ENCODE results near the gene C2. TPM values are rescaled to one million over a fixed set of nuclear protein-coding genes. Genes with fewer than 3 reads are reported as not detected.

The C2 gene
- total RNA-seq (2014; rRNA removed; shearing (Covaris generic)): 1.3 and 2.1 TPM in 2 replicates
- polyA plus RNA-seq (2016; fragmentation: Nextera tagmentation; extraction: Ambion mirVana): 1.4 and 2.3 TPM in 2 replicates

DNA sequence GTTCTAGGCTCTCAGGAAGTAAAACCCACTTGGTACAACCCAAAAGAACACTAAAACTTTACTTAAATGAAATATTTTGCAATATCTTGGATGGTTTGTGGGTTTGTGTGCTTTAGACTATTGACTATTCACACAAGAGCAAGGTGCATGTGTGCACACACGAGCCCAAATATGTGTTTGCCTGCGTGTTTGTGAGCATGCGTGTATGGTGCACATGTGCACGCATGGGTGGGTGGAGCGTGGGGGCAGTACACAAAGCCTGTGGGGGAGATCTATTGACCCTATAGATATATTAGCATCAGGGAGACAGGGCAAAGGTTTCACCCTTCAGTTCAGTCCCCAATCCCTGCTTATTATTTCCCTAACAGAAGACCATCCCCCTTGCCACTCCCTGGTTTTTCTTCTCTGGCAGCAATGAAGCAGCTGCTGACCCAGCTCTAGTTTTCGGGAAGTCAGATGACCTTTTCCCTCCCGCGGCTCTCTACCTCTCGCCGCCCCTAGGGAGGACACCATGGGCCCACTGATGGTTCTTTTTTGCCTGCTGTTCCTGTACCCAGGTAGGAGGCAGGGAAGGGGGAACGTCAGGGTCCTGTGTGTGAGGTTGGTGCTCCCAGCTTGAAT lies at the start of gene C2:
TSS of gene C2 (plus strand) at position 476 of the 621 bp plus-strand sequence. CDS start at position 512, 36 bp downstream.
- 34 to 45% methylated on average over 11 of the region's 11 CpGs for WGBS, 2 experiments (ENCODE audit: low coverage in 1 of 2, low lambda C conversion rate in 2 of 2, missing lambda C conversion rate in 2 of 2)
- H3F3A ChIP-seq (ENCODE audit: insufficient read depth): no peaks in the 10 kb centered on the region
- no peaks in the 10 kb centered on the region for H3K36me3 ChIP-seq (ENCODE audit: low read depth)
- TF ChIP-seq EZH2phosphoT487 (IDR thresholded peaks at IDR 0.05; ENCODE audit: insufficient read depth, low read depth): no peak
- TF ChIP-seq EZH2 (IDR thresholded peaks at IDR 0.05; ENCODE audit: insufficient read depth, poor library complexity, severe bottlenecking): no peak
- DNase-seq: no peak
- no peak within 1 kb of the TSS for H3K27ac ChIP-seq
- no peaks in the 10 kb centered on the region for H3K9me3 ChIP-seq (ENCODE audit: low read depth)
- no peaks in the 10 kb centered on the region for H3K79me2 ChIP-seq (ENCODE audit: insufficient read depth)
- no peaks in the 10 kb centered on the region for H3K9me2 ChIP-seq (ENCODE audit: insufficient read depth)
- H3K4me2 ChIP-seq (ENCODE audit: unreplicated experiment): no peak within 1 kb of the TSS
- peak within 1 kb of the TSS; percentile 82 for H2AFZ ChIP-seq
- in situ Hi-C loops (cut with MboI): no loop called here
- no peaks in the 10 kb centered on the region for H4K20me1 ChIP-seq (ENCODE audit: insufficient read depth)
- H3K9ac ChIP-seq: 0 out of 2 replicates have a peak within 1 kb of the TSS, but pooled peaks have one; percentile 0
- H3K27me3 ChIP-seq (replicated peaks; ENCODE audit: insufficient read depth): no peaks in the 10 kb centered on the region
- H3K4me1 ChIP-seq (ENCODE audit: insufficient read depth): no peaks in the 10 kb centered on the region
- peak within 1 kb of the TSS; percentile 33 for H3K4me3 ChIP-seq

DNA sequence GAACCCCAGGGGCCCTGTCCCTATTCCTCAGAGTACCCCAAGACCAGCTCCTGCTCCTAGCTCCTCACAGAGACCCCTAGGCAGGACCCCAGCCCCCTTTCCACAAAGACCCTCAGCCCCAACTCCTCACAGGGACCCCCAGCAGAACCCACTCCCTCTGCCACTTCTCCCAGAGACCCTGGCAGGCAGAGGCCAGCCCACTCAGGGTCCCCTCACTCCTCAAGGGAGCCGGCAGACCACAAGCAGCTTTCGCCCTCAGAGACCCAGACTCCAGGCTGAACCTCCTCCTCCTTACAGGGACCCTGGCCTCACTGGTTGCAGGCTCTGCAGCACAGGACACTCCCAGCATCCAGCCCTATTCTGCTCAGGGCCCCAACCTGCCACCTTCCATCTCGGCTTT lies 49.3 kb upstream of the C2 start:
- H3F3A ChIP-seq (ENCODE audit: insufficient read depth): no peaks in the 10 kb centered on the region
- no peaks in the 10 kb centered on the region for H3K27me3 ChIP-seq (replicated peaks; ENCODE audit: insufficient read depth)
- no peak for TF ChIP-seq EZH2 (IDR thresholded peaks at IDR 0.05; ENCODE audit: insufficient read depth, poor library complexity, severe bottlenecking)
- no peak for TF ChIP-seq EZH2phosphoT487 (IDR thresholded peaks at IDR 0.05; ENCODE audit: insufficient read depth, low read depth)
- no peak overlapping the region for H3K27ac ChIP-seq
- H3K9me3 ChIP-seq (ENCODE audit: low read depth): no peaks in the 10 kb centered on the region
- H2AFZ ChIP-seq: no peak overlapping the region
- H3K9ac ChIP-seq: no peak overlapping the region
- H3K36me3 ChIP-seq (ENCODE audit: low read depth): no peaks in the 10 kb centered on the region; the same call in 1 of the 2 replicates
- H3K4me1 ChIP-seq (ENCODE audit: insufficient read depth): no peaks in the 10 kb centered on the region
- no peaks in the 10 kb centered on the region for H3K9me2 ChIP-seq (ENCODE audit: insufficient read depth)
- in situ Hi-C loops (cut with MboI): no loop called here
- H3K79me2 ChIP-seq (ENCODE audit: insufficient read depth): no peaks in the 10 kb centered on the region
- 97 to 100% methylated on average over 3 of the region's 3 CpGs for WGBS, 2 experiments (ENCODE audit: low coverage in 1 of 2, low lambda C conversion rate in 2 of 2, missing lambda C conversion rate in 2 of 2)
- H3K4me3 ChIP-seq: no peak overlapping the region
- no peak for DNase-seq
- no peak overlapping the region for H3K4me2 ChIP-seq (ENCODE audit: unreplicated experiment)
- no peaks in the 10 kb centered on the region for H4K20me1 ChIP-seq (ENCODE audit: insufficient read depth)

DNA sequence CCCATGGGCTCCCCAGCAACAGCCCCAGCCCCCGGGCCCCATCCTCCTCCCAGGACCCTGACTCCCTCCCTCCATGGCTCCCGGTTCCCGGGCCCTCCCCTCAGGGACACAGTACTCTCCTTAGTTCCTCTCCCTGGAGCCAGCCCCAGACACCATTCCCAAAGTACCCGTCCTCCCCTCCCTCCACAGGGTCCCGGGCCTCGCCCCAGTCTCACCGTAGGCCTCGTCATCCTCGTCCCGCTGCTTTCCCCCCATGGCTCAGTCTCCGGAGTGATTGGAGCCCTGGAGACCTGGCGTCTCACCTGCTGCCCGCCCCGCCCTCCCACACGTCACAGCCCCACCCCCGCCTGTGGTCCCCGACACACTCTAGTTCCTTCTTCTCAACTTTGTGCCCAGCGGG lies 48.8 kb upstream of the C2 start, which contains the start of gene SLC44A4:
TSS of gene SLC44A4 (minus strand) at position 272 of the 400 bp plus-strand sequence. CDS start at position 255, 17 bp downstream.
- no peaks in the 10 kb centered on the region for H3K9me2 ChIP-seq (ENCODE audit: insufficient read depth)
- no peaks in the 10 kb centered on the region for H3K27me3 ChIP-seq (replicated peaks; ENCODE audit: insufficient read depth)
- H3K4me3 ChIP-seq: no peak within 1 kb of the TSS
- H3K4me1 ChIP-seq (ENCODE audit: insufficient read depth): no peaks in the 10 kb centered on the region
- H3K4me2 ChIP-seq (ENCODE audit: unreplicated experiment): no peak within 1 kb of the TSS
- H2AFZ ChIP-seq: no peak within 1 kb of the TSS
- H3K9me3 ChIP-seq (ENCODE audit: low read depth): no peaks in the 10 kb centered on the region
- in situ Hi-C loops (cut with MboI): no loop called here
- no peaks in the 10 kb centered on the region for H3F3A ChIP-seq (ENCODE audit: insufficient read depth)
- no peaks in the 10 kb centered on the region for H4K20me1 ChIP-seq (ENCODE audit: insufficient read depth)
- no peaks in the 10 kb centered on the region for H3K79me2 ChIP-seq (ENCODE audit: insufficient read depth)
- TF ChIP-seq EZH2phosphoT487 (IDR thresholded peaks at IDR 0.05; ENCODE audit: insufficient read depth, low read depth) (no peak), EZH2 (IDR thresholded peaks at IDR 0.05; ENCODE audit: insufficient read depth, poor library complexity, severe bottlenecking) (no peak)
- 82 to 100% methylated on average over 1 to 18 of the region's 18 CpGs for WGBS, 2 experiments (ENCODE audit: low coverage in 1 of 2, low lambda C conversion rate in 2 of 2, missing lambda C conversion rate in 2 of 2)
- DNase-seq: no peak
- no peak within 1 kb of the TSS for H3K27ac ChIP-seq
- no peak within 1 kb of the TSS for H3K9ac ChIP-seq
- H3K36me3 ChIP-seq (ENCODE audit: low read depth): no peaks in the 10 kb centered on the region; the same call in 1 of the 2 replicates

DNA sequence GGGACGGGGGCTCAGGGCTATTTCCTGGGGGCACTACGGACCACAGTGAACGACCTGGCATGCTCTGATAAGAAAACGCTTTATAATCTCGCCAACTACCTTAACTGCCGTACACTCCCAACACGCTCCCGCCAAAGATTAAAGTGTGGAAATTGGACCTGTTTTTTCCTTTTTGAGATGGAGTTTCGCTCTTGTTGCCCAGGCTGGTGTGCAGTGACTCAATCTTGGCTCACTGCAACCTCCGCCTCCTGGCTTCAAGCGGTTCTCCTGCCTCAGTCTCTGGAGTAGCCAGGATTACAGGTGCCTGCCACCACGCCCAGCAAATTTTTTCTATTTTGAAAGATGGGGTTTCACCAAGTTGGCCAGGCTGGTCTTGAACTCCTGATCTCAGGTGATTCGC lies 48.4 kb upstream of the C2 start:
- Histone ChIP-seq H3K9ac (no peak overlapping the region), H3K4me1 (ENCODE audit: insufficient read depth) (no peaks in the 10 kb centered on the region), H3K4me3 (no peak overlapping the region), H3K9me3 (ENCODE audit: low read depth) (no peaks in the 10 kb centered on the region), H2AFZ (no peak overlapping the region), H3K4me2 (ENCODE audit: unreplicated experiment) (no peak overlapping the region), H3K27me3 (replicated peaks; ENCODE audit: insufficient read depth) (no peaks in the 10 kb centered on the region), H3K9me2 (ENCODE audit: insufficient read depth) (no peaks in the 10 kb centered on the region), H3K79me2 (ENCODE audit: insufficient read depth) (no peaks in the 10 kb centered on the region), H3F3A (ENCODE audit: insufficient read depth) (no peaks in the 10 kb centered on the region), H4K20me1 (ENCODE audit: insufficient read depth) (no peaks in the 10 kb centered on the region), H3K27ac (no peak overlapping the region), H3K36me3 (ENCODE audit: low read depth) (no peaks in the 10 kb centered on the region; the same call in 1 of the 2 replicates)
- TF ChIP-seq EZH2 (IDR thresholded peaks at IDR 0.05; ENCODE audit: insufficient read depth, poor library complexity, severe bottlenecking): no peak
- TF ChIP-seq EZH2phosphoT487 (IDR thresholded peaks at IDR 0.05; ENCODE audit: insufficient read depth, low read depth): no peak
- 79 to 88% methylated on average over 13 of the region's 13 CpGs for WGBS, 2 experiments (ENCODE audit: low coverage in 1 of 2, low lambda C conversion rate in 2 of 2, missing lambda C conversion rate in 2 of 2)
- in situ Hi-C loops (cut with MboI): no loop called here
- DNase-seq: no peak
